Panc1 (cell line): ENCODE measurements around the gene MAP1LC3A. TPM values are rescaled to one million over a fixed set of nuclear protein-coding genes. Genes with fewer than 3 reads are reported as not detected.
A peak's percentile ranks its signal among the peaks of the same experiment; 100 is the strongest.

Source experiments
- ATAC-seq: fragments of 200-7000 bp; cut with Tn5 transposase; 2 replicates; pipeline ENCODE4 v1.9.1; 2020; ENCODE audit warnings: mild to moderate bottlenecking, moderate library complexity
- BruUV-seq: library from RNA; stranded (reverse); fragments of 400-500 nt; replicated peaks from 2 replicates; lab custom pipeline; 2021; lab: Mats Ljungman, UMichigan
- CTCF ChIA-PET: fragments of 300-600 bp; sonication (Branson Sonifier 250); formaldehyde crosslinking; loops from one replicate; lab custom pipeline; 2022; ENCODE audit warnings: antibody characterized with exemption; lab: Charles Lee
- POLR2A ChIA-PET: fragments of 300-600 bp; sonication (Branson Sonifier 250); formaldehyde crosslinking; loops from one replicate; lab custom pipeline; 2022; ENCODE audit warnings: antibody characterized with exemption; lab: Charles Lee
- DNase-seq: peaks from one replicate; pipeline ENCODE4 v3.0.0-alpha.2; 2010; ENCODE audit warnings: low read depth, low spot score
- H3K27ac ChIP-seq: 2 replicates; pipeline ENCODE4 v1.5.1; 2011; ENCODE audit warnings: mild to moderate bottlenecking, low read length, inconsistent platforms
- H3K27me3 ChIP-seq: fragments of 200-500 bp; sonication (Bioruptor generic); 2 replicates; pipeline ENCODE4 v1.6.0; 2014; ENCODE audit warnings: low read length, inconsistent platforms; ENCODE audit not compliant: control insufficient read depth, insufficient read depth
- H3K36me3 ChIP-seq: fragments of 200-500 bp; sonication (Bioruptor generic); 2 replicates; pipeline ENCODE4 v1.5.1; 2014; ENCODE audit warnings: inconsistent platforms, mild to moderate bottlenecking, low read length, moderate library complexity; ENCODE audit not compliant: control insufficient read depth, insufficient read depth
- H3K4me1 ChIP-seq: 2 replicates; pipeline ENCODE4 v1.5.1; 2011; ENCODE audit warnings: inconsistent platforms, mild to moderate bottlenecking, low read length, moderate library complexity; ENCODE audit not compliant: control insufficient read depth, insufficient read depth
- H3K4me3 ChIP-seq, 2 experiments: 2 replicates each; pipeline ENCODE4 v1.5.1; 2011 to 2012; ENCODE audit warnings: low read depth in 2 of 2, low read length in 2 of 2, mild to moderate bottlenecking in 2 of 2, inconsistent platforms in 1 of 2, moderate library complexity in 1 of 2
- H3K9me3 ChIP-seq: fragments of 200-500 bp; sonication (Bioruptor generic); 2 replicates; pipeline ENCODE4 v1.5.1; 2014; ENCODE audit warnings: low read depth, mild to moderate bottlenecking, inconsistent platforms, low read length, moderate library complexity; ENCODE audit not compliant: control insufficient read depth, insufficient read depth
- POLR2AphosphoS5 ChIP-seq: IDR thresholded peaks from 2 replicates; pipeline ENCODE4 v1.6.1; 2012; ENCODE audit warnings: mild to moderate bottlenecking, low read depth, low read length, moderate library complexity
- SIN3A ChIP-seq: IDR thresholded peaks from 2 replicates; pipeline ENCODE4 v1.6.1; 2012; ENCODE audit warnings: low read depth, mild to moderate bottlenecking, low read length, moderate library complexity, borderline replicate concordance; ENCODE audit not compliant: insufficient read depth
- TCF7L2 ChIP-seq: IDR thresholded peaks from 2 replicates; pipeline ENCODE4 v1.6.1; 2011; ENCODE audit warnings: mild to moderate bottlenecking, low read depth, low read length, inconsistent platforms
- in situ Hi-C: cut with HindIII; loops from 2 replicates; pipeline ENCODE4 v1.10.0; 2016; ENCODE audit warnings: low sequenced_read_pairs, low pct_unique_long_range_greater_than_20kb
- intact Hi-C: fragments of 100-400 bp; cut with micrococcal nuclease; formaldehyde crosslinking; loops from one replicate; pipeline ENCODE4 v1.10.0; 2022; ENCODE audit not compliant: unreplicated experiment
- total RNA-seq: library from RNA; stranded (reverse); gene quantifications from one replicate; pipeline ENCODE4 v1.2.1, GENCODE V29; 2021; ENCODE audit not compliant: unreplicated experiment
- TF ChIP-seq, protein P1 (sequence below), 2 experiments: IDR thresholded peaks; 2 replicates each; pipeline ENCODE4 v1.6.1; 2011 to 2012; ENCODE audit warnings: low read depth in 2 of 2, control low read depth in 1 of 2, low read length in 1 of 2, mild to moderate bottlenecking in 1 of 2, moderate library complexity in 1 of 2; ENCODE audit not compliant: insufficient read depth in 1 of 2
- TF ChIP-seq, protein P2 (sequence below): fragments of 450-650 bp; IDR thresholded peaks from 2 replicates; pipeline ENCODE4 v1.5.1; 2017; ENCODE audit warnings: mild to moderate bottlenecking

MAP1LC3A gene
- total RNA-seq, 1 experiment from 2014 or later, result 25.1 TPM

DNA sequence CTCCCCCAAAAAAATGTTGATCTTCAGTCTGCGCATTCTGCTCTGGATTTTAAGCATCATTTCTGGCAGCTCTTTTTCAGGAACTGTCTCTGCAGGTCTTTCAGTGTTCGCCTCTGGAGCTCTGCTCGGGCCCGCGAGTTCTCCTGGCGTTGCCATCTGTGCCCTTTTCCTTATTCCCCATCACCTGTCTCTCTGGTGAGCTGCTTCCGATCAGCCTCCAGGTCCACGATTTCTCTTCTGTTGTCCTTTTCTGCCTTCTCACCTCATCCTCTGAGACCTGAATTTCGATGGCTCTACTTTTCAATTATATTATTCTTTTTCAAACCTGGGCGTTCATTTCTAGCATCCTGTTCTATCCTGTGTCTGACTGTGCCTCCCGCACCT is 590 bp upstream of the MAP1LC3A start:
- Histone ChIP-seq H3K4me3 (peak overlapping the region; percentile 81 to 92), H3K27ac (peak overlapping the region; percentile 80), H3K9me3 (no peaks in the 10 kb centered on the region), H3K36me3 (no peaks in the 10 kb centered on the region), H3K27me3 (no peaks in the 10 kb centered on the region), H3K4me1 (peaks cover 3% of the 10 kb centered on the region; the same call in 1 of the 2 replicates)
- in situ Hi-C loops (no loop called here), intact Hi-C loops (no loop called here)
- TF ChIP-seq, protein P1, sequence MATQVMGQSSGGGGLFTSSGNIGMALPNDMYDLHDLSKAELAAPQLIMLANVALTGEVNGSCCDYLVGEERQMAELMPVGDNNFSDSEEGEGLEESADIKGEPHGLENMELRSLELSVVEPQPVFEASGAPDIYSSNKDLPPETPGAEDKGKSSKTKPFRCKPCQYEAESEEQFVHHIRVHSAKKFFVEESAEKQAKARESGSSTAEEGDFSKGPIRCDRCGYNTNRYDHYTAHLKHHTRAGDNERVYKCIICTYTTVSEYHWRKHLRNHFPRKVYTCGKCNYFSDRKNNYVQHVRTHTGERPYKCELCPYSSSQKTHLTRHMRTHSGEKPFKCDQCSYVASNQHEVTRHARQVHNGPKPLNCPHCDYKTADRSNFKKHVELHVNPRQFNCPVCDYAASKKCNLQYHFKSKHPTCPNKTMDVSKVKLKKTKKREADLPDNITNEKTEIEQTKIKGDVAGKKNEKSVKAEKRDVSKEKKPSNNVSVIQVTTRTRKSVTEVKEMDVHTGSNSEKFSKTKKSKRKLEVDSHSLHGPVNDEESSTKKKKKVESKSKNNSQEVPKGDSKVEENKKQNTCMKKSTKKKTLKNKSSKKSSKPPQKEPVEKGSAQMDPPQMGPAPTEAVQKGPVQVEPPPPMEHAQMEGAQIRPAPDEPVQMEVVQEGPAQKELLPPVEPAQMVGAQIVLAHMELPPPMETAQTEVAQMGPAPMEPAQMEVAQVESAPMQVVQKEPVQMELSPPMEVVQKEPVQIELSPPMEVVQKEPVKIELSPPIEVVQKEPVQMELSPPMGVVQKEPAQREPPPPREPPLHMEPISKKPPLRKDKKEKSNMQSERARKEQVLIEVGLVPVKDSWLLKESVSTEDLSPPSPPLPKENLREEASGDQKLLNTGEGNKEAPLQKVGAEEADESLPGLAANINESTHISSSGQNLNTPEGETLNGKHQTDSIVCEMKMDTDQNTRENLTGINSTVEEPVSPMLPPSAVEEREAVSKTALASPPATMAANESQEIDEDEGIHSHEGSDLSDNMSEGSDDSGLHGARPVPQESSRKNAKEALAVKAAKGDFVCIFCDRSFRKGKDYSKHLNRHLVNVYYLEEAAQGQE (IDR thresholded peaks at IDR 0.05; ENCODE audit: insufficient read depth in 1 of 2, low read depth in 2 of 2, low read length in 1 of 2), result no peak
- TF ChIP-seq POLR2AphosphoS5, result no peak
- ChIA-PET POLR2A (no interaction called here), CTCF (no interaction called here)
- BruUV-seq, result no TSS peak
- no peak; the same call in 1 of the 2 replicates for ATAC-seq
- DNase-seq, result no peak

DNA sequence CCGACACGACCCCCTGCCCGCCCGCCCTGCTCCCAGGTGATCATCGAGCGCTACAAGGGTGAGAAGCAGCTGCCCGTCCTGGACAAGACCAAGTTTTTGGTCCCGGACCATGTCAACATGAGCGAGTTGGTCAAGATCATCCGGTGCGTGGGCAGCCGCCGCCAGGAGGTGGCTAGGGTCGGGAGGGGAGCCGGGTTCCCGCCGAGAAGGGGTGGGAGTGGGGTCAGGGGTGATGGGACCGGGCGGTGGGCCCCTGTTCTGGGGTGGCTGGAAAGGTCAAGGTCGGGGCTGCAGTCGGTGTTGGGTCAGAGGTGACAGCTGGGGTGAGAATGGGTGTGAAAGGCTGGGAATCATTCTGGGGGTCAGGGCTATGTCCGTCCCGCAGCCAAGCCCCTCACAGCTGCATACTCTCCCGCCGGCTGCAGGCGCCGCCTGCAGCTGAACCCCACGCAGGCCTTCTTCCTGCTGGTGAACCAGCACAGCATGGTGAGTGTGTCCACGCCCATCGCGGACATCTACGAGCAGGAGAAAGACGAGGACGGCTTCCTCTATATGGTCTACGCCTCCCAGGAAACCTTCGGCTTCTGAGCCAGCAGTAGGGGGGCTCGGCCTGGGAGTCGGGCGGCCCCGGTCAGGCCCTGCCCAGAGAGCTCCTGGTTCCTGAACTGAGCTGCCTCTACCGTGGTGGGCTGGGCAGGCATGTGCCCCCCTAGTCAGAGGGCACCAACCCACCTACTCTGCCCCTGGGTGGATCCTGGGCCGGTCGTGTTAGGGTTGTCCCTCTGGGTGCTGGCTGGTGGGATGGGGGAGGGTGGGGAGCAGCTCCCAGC is 1.0 kb downstream of the MAP1LC3A start:
- H3K27ac ChIP-seq, result no peak overlapping the region
- no peak for ATAC-seq

More for the DNA sequence above, 1.0 kb downstream of the MAP1LC3A start:
- no peak for TF ChIP-seq POLR2AphosphoS5
- TF ChIP-seq SIN3A, result no peak
- TF ChIP-seq, protein P2, sequence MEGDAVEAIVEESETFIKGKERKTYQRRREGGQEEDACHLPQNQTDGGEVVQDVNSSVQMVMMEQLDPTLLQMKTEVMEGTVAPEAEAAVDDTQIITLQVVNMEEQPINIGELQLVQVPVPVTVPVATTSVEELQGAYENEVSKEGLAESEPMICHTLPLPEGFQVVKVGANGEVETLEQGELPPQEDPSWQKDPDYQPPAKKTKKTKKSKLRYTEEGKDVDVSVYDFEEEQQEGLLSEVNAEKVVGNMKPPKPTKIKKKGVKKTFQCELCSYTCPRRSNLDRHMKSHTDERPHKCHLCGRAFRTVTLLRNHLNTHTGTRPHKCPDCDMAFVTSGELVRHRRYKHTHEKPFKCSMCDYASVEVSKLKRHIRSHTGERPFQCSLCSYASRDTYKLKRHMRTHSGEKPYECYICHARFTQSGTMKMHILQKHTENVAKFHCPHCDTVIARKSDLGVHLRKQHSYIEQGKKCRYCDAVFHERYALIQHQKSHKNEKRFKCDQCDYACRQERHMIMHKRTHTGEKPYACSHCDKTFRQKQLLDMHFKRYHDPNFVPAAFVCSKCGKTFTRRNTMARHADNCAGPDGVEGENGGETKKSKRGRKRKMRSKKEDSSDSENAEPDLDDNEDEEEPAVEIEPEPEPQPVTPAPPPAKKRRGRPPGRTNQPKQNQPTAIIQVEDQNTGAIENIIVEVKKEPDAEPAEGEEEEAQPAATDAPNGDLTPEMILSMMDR, result no peak
- TF ChIP-seq, protein P1 (IDR thresholded peaks at IDR 0.05; ENCODE audit: insufficient read depth in 1 of 2, low read depth in 2 of 2, low read length in 1 of 2), result no peak
- no peak for TF ChIP-seq TCF7L2
- CTCF ChIA-PET, result interaction anchor here (0.7 kb wide), 1 partner anchor 19 kb away, joined by 3 read pairs; no protein-coding TSS in a partner anchor
- in situ Hi-C loops, result no loop called here
- Histone ChIP-seq H3K4me1 (peaks cover 3% of the 10 kb centered on the region; the same call in 1 of the 2 replicates), H3K27me3 (no peaks in the 10 kb centered on the region), H3K4me3 (peak overlapping the region; percentile 81 to 92), H3K36me3 (no peaks in the 10 kb centered on the region), H3K9me3 (no peaks in the 10 kb centered on the region)
- DNase-seq, result no peak
- intact Hi-C loops, result loop anchor here (10.0 kb wide), 1 partner anchor 145 kb away; the partner anchor contains the start of gene TP53INP2
- BruUV-seq, result TSS peak; percentile 91
- POLR2A ChIA-PET, result no interaction called here
